ENCODE data around the gene AP5Z1. TPM values are rescaled to one million over a fixed set of nuclear protein-coding genes. Genes with fewer than 3 reads are reported as not detected.

AP5Z1 gene
- total RNA-seq, 2 experiments from 2014 or later, result 15.3 to 18.1 TPM

DNA sequence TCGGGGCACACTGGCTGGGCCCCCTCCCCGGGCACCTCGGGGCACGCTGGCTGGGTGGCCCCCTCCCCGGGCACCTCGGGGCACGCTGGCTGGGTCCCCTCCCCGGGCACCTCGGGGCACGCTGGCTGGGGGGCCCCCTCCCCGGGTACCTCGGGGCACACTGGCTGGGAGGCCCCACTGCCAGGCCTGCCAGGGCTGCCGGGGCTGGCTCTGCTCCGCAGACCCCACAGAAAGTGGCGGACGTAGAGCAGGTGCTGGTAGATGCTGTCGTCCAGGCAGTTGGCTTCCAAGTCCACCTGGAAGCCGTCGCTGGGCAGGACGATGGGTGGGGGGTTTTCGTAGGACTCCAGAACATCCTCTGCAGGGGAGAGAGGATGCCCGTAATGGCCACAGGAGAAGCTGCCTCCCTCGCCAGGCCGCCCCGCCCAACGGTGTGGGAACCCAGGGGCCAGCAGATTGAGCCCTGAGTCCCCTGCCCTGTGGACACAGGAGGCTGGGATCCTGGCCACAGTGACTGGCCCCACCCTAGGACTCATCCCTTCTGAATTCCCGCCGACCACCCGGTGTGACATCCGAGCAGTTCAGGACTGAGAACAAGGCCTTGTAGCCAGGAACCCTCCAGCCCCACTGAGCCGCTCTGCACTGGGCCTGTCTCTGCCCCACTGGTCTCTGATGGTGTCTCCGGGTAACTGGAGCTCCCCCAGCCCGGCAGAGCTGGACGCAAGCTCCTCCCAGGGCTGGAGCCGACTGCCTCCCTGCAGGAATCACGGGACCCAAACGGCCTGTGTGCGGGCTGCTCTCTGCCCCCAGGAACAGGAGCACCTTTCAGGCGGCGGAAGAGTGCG, 28.2 kb downstream of the AP5Z1 start:
- Mint-ChIP-seq H3K27ac (no peak overlapping the region), H3K36me3 (ENCODE audit: low read depth) (no peaks in the 10 kb centered on the region), H3K4me1 (ENCODE audit: low read depth) (no peaks in the 10 kb centered on the region), H3K9me3 (no peaks in the 10 kb centered on the region), H3K4me3 (no peak overlapping the region), H3K27me3 (ENCODE audit: low read depth) (no peaks in the 10 kb centered on the region)
- DNase-seq, result no peak
- intact Hi-C loops (cut with micrococcal nuclease), result no loop called here
- CTCF ChIA-PET, result no interaction called here

DNA sequence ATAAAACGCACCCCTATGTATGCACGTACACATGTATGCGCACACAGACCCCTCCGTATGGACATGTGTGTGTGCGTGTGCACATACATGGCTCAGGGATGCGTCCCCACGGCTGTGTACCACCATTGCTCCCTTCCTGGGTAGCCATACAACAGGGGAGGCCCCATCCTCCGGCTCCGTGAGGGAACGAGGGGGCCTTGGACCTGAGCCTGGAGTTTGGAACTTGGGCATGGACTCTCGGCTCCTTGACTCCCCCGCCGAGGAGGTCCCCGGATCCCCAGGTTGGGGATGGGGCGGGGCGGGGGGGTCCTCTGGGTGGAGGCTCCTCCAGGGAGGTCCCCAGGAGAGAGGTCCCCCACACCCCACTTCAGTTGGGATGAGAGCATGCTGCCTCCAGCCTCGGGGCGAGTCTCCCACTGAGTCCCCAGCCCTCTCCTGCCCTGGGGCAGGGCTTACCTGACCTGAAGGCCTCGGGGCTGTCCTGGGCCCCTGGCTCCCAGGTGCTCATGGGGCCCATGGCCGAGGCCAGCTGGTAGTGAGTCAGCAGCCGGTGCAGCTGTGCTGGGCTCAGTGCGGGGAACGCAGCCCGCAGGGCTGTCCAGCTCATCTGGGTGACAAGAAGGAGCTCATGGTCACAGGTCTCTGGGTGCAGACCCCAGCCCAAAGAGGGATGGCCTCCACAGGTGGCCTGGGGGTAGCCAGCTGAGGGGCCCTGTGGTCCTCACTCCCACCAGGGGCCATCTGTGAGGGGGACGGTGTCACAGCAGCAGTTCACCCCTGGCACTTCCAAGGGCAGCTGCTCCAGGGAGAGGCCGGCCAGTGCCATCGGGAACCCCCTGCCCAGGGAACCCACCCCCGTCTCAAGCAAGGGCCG, 29.9 kb downstream of the AP5Z1 start:
- no peak for DNase-seq
- no peak overlapping the region for H3K4me3 Mint-ChIP-seq
- intact Hi-C loops (cut with micrococcal nuclease), result no loop called here
- peaks cover 5% of the 10 kb centered on the region for H3K4me1 Mint-ChIP-seq (ENCODE audit: low read depth)
- CTCF ChIA-PET, result interaction anchor here (1.6 kb wide), 1 partner anchor 280 kb away, joined by 3 read pairs; no protein-coding TSS in a partner anchor
- no peaks in the 10 kb centered on the region for H3K9me3 Mint-ChIP-seq
- H3K27ac Mint-ChIP-seq, result no peak overlapping the region
- peaks cover 4% of the 10 kb centered on the region for H3K27me3 Mint-ChIP-seq (ENCODE audit: low read depth)
- H3K36me3 Mint-ChIP-seq (ENCODE audit: low read depth), result no peaks in the 10 kb centered on the region

DNA sequence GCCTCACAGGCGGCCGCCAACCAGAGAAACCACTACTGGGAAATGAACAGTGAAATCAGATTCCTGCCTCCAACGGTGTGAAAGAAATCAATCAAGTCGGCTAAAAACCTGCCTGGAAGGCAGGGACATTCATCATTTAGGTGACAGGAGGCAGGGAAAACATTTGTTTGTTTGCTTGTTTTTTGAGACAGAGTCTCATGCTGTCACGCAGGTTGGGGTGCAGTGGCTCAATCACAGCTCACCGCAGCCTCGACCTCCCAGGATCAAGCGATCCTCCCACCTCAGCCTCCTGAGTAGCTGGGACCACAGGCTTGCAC, 30.5 kb downstream of the AP5Z1 start:
- H3K9me3 Mint-ChIP-seq, result no peaks in the 10 kb centered on the region
- DNase-seq, result no peak
- peaks cover 7% of the 10 kb centered on the region for H3K4me1 Mint-ChIP-seq (ENCODE audit: low read depth)
- intact Hi-C loops (cut with micrococcal nuclease), result no loop called here
- peaks cover 6% of the 10 kb centered on the region for H3K27me3 Mint-ChIP-seq (ENCODE audit: low read depth)
- CTCF ChIA-PET, result interaction anchor here (1.6 kb wide), 1 partner anchor 279 kb away, joined by 3 read pairs; no protein-coding TSS in a partner anchor
- no peaks in the 10 kb centered on the region for H3K36me3 Mint-ChIP-seq (ENCODE audit: low read depth)
- no peak overlapping the region for H3K27ac Mint-ChIP-seq
- H3K4me3 Mint-ChIP-seq, result no peak overlapping the region

DNA sequence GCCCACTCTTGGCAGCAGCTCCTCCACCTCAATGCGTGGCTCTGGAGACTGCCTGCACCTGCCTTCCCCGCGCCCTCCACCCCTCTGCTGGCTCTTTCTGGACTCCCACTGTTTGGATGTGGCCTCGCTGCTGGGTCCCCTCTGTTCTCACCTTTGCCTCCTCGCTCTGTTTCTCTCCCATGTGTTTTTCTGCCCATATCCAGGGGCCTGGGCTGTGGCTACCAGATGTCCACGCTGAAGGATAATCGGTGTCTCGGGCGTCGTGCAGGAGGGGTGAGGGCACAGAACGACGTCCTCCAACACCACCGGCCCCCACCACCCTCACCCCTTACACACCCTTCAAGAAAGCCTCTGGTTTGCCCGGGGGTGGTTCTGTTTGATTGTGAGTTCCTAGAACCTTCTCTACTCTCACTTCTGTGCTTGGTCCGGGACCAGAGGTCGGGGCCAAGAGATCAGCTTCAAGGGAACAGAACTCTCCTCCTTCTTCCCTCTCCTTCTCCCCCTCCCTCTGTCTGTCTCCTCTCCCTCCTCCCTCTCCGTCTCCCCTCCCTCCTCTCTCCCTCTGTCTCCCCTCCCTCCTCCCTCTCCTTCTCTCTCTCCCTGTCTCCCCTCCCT, 31.7 kb downstream of the AP5Z1 start:
- Mint-ChIP-seq H3K27ac (no peak overlapping the region), H3K27me3 (ENCODE audit: low read depth) (peaks cover 6% of the 10 kb centered on the region), H3K4me3 (no peak overlapping the region), H3K9me3 (no peaks in the 10 kb centered on the region), H3K4me1 (ENCODE audit: low read depth) (peaks cover 7% of the 10 kb centered on the region), H3K36me3 (ENCODE audit: low read depth) (no peaks in the 10 kb centered on the region)
- DNase-seq, result no peak
- intact Hi-C loops (cut with micrococcal nuclease), result no loop called here
- CTCF ChIA-PET, result interaction anchor here (1.6 kb wide), 1 partner anchor 278 kb away, joined by 3 read pairs; no protein-coding TSS in a partner anchor

DNA sequence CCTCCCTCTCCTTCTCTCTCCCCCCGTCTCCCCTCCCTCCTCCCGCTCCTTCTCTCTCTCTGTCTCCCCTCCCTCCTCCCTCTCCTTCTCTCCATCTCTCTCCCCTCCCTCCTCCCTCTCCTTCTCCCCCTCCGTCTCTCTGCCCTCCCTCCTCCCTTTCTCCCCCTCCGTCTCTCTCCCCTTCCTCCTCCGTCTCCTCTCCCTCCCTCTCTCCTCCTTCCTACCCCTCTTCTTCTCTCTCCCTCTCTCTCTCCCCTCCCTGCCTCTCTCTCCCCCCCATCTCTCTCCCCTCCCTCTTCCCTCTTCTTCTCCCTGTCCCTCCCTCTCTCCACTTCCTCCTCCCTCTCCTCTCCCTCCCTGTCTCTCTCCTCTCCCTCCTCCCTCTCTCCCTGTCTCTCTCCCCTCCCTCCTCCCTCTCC, 32.2 kb downstream of the AP5Z1 start:
- Mint-ChIP-seq H3K27ac (no peak overlapping the region), H3K4me1 (ENCODE audit: low read depth) (peaks cover 7% of the 10 kb centered on the region), H3K27me3 (ENCODE audit: low read depth) (peaks cover 7% of the 10 kb centered on the region), H3K4me3 (no peak overlapping the region), H3K9me3 (no peaks in the 10 kb centered on the region), H3K36me3 (ENCODE audit: low read depth) (no peaks in the 10 kb centered on the region)
- intact Hi-C loops (cut with micrococcal nuclease), result no loop called here
- CTCF ChIA-PET, result interaction anchor here (1.1 kb wide), 1 partner anchor 9 kb away, joined by 3 read pairs; no protein-coding TSS in a partner anchor
- DNase-seq, result no peak

DNA sequence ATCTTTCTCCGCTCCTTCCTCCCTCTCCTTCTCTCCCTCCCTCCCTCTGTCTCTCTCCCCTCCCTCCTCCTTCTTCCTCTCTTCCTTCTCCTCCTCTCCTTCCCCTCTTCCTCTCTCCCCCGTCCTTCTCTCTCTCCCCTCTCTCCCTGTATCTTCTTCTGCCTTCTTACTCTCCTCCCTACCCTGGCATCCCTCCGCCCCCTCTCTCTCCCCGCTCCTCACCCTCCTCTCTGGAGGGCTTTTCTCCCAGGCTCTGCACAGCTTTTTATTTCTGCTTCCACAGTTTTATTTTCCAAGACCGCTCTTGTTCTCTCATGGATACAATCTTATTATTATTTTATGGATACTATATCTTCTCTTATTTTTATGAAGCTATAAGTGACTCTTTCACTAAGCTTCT, 32.6 kb downstream of the AP5Z1 start:
- CTCF ChIA-PET, result interaction anchor here (1.1 kb wide), 1 partner anchor 10 kb away, joined by 3 read pairs; no protein-coding TSS in a partner anchor
- no peak overlapping the region for H3K4me3 Mint-ChIP-seq
- no peaks in the 10 kb centered on the region for H3K9me3 Mint-ChIP-seq
- H3K36me3 Mint-ChIP-seq (ENCODE audit: low read depth), result no peaks in the 10 kb centered on the region
- H3K4me1 Mint-ChIP-seq (ENCODE audit: low read depth), result peaks cover 7% of the 10 kb centered on the region
- peaks cover 9% of the 10 kb centered on the region for H3K27me3 Mint-ChIP-seq (ENCODE audit: low read depth)
- no peak overlapping the region for H3K27ac Mint-ChIP-seq
- no peak for DNase-seq
- intact Hi-C loops (cut with micrococcal nuclease), result no loop called here

DNA sequence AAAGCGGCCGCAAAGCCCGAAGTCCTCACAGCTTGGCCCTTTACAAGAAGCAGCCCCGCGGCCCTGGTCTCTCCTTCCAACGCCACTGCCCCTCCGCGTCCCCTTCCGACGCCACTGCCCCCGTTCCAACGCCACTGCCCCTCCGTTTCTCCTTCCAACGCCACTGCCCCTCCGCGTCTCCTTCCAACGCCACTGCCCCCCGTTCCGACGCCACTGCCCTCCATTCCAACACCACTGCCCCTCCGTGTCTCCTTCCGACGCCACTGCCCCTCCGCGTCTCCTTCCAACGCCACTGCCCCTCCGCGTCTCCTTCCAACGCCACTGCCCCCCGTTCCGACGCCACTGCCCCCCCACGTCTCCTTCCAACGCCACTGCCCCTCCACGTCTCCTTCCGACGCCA, 33.1 kb downstream of the AP5Z1 start:
- no peaks in the 10 kb centered on the region for H3K9me3 Mint-ChIP-seq
- CTCF ChIA-PET, result interaction anchor here (1.1 kb wide), 1 partner anchor 10 kb away, joined by 3 read pairs; no protein-coding TSS in a partner anchor
- no peak overlapping the region for H3K4me3 Mint-ChIP-seq
- intact Hi-C loops (cut with micrococcal nuclease), result no loop called here
- H3K4me1 Mint-ChIP-seq (ENCODE audit: low read depth), result peaks cover 7% of the 10 kb centered on the region
- no peaks in the 10 kb centered on the region for H3K36me3 Mint-ChIP-seq (ENCODE audit: low read depth)
- no peak overlapping the region for H3K27ac Mint-ChIP-seq
- peaks cover 13% of the 10 kb centered on the region for H3K27me3 Mint-ChIP-seq (ENCODE audit: low read depth)
- DNase-seq, result no peak

DNA sequence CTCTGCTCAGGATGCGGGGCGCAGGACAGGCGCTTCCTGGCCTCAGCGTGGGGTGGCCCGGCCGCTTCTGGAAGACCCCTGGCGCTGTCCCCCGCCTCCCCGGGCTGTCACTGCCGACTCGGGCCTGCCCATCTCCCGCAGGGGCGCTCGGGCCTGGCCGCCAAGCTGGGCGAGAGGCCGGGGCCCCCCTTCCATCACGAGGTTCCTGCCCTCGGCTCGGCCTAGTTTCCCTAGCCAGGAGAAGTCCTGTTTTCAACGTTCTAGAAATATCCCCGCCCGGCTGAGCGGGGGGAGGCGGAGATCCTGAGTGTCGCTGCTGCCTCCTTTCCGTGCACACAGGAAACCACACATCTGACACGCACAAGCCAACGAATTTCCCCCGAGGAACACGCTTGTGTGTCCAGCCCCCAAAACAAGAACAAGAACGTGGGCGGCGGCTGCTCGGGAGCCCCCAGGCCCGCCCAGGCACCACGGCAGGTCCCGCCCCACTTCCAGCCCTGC, 33.7 kb downstream of the AP5Z1 start:
- Mint-ChIP-seq H3K4me1 (ENCODE audit: low read depth) (peaks cover 7% of the 10 kb centered on the region), H3K4me3 (peak overlapping the region; percentile 55), H3K27me3 (ENCODE audit: low read depth) (peaks cover 15% of the 10 kb centered on the region), H3K9me3 (no peaks in the 10 kb centered on the region), H3K27ac (no peak overlapping the region), H3K36me3 (ENCODE audit: low read depth) (no peaks in the 10 kb centered on the region)
- peak; percentile 55 for DNase-seq
- CTCF ChIA-PET, result interaction anchor here (0.8 to 1.1 kb wide), 2 partner anchors 10 to 11 kb away, joined by 3 read pairs; no protein-coding TSS in a partner anchor
- intact Hi-C loops (cut with micrococcal nuclease), result no loop called here

DNA sequence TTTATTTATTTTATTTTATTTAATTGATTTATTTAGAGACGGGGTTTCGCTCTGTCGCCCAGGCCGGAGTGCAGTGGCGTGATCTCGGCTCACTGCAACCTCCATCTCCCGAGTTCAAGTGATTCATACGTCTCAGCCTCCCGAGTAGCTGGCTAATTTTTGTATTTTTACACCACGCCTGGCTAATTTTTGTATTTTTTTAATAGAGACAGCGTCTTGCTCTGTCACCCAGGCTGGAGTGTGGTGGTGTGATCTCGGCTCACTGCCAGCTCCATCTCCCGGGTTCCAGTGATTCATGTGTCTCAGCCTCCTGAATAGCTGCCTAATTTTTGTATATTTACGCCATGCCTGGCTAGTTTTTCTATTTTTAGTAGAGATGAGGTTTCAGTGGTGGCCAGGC, 34.2 kb downstream of the AP5Z1 start:
- Mint-ChIP-seq H3K4me1 (ENCODE audit: low read depth) (peaks cover 7% of the 10 kb centered on the region), H3K4me3 (no peak overlapping the region), H3K27ac (no peak overlapping the region), H3K9me3 (no peaks in the 10 kb centered on the region), H3K27me3 (ENCODE audit: low read depth) (peaks cover 18% of the 10 kb centered on the region), H3K36me3 (ENCODE audit: low read depth) (no peaks in the 10 kb centered on the region)
- intact Hi-C loops (cut with micrococcal nuclease), result no loop called here
- DNase-seq, result no peak
- CTCF ChIA-PET, result interaction anchor here (0.8 kb wide), 1 partner anchor 11 kb away, joined by 3 read pairs; no protein-coding TSS in a partner anchor

DNA sequence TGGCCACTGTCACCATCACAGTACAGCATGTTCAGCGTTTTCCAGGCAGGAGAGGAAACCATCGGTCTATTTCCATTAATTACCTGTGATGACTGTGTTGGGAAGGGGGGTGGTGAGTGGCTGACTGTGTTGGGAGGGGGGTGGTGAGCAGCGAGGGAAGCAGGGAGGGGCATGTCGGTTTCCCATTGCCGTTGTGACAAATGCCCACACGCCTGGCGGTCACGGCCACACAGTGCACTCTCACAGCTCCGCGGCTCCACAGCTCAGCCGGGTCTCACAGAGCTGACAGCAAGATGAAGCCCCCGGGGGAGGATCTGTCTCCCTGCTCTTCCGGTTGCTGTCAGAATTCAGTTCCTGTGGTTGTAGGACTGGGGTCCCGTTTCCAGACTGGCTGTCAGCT, 39.0 kb downstream of the AP5Z1 start:
- intact Hi-C loops (cut with micrococcal nuclease), result no loop called here
- Mint-ChIP-seq H3K4me1 (ENCODE audit: low read depth) (peaks cover 4% of the 10 kb centered on the region), H3K27ac (no peak overlapping the region), H3K4me3 (no peak overlapping the region), H3K9me3 (no peaks in the 10 kb centered on the region), H3K27me3 (ENCODE audit: low read depth) (peaks cover 19% of the 10 kb centered on the region), H3K36me3 (ENCODE audit: low read depth) (no peaks in the 10 kb centered on the region)
- DNase-seq, result no peak
- CTCF ChIA-PET, result interaction anchor here (1.4 kb wide), 1 partner anchor 11 kb away, joined by 3 read pairs; no protein-coding TSS in a partner anchor

DNA sequence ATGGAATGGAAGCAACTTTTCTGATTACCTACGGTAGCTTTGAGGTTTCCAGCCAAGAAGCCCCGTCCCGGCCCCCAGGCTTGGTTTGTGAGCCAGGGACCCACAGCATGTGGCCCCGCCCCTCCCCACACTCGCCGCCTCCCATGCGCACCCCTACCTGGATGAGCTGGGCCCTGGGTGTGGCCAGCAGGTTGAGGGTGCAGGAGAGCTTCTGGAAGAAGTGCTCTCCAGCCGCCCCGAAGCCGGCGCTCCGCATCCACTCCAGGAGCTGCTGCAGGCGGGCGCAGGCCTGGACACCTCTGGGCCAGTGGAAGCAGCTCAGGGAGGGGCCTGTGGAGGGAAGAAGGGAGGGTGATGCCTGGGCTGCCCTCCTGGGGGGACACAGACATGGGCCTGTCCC, 39.7 kb downstream of the AP5Z1 start:
- H3K4me3 Mint-ChIP-seq, result no peak overlapping the region
- no peaks in the 10 kb centered on the region for H3K36me3 Mint-ChIP-seq (ENCODE audit: low read depth)
- CTCF ChIA-PET, result interaction anchor here (0.6 to 1.4 kb wide), 2 partner anchors 10 to 130 kb away, joined by 3 read pairs; no protein-coding TSS in a partner anchor
- no peaks in the 10 kb centered on the region for H3K9me3 Mint-ChIP-seq
- H3K27me3 Mint-ChIP-seq (ENCODE audit: low read depth), result peaks cover 19% of the 10 kb centered on the region
- no peak for DNase-seq
- intact Hi-C loops (cut with micrococcal nuclease), result no loop called here
- H3K27ac Mint-ChIP-seq, result no peak overlapping the region
- peaks cover 4% of the 10 kb centered on the region for H3K4me1 Mint-ChIP-seq (ENCODE audit: low read depth)

Measured in activated naive CD4-positive, alpha-beta T cell treated with anti-CD3 and anti-CD28 coated beads for 36 hours (primary cell).